NK-92 treated with Interleukin-12 subunit alpha and Interleukin-12 subunit beta, amount 100 ng/mL, for 24 hours (cell line): ENCODE data around the gene FRMD4A.

Experiments
- DNase-seq: peaks from one replicate; lab custom pipeline; 2025; lab: John Stamatoyannopoulos, UW

The FRMD4A gene

DNA sequence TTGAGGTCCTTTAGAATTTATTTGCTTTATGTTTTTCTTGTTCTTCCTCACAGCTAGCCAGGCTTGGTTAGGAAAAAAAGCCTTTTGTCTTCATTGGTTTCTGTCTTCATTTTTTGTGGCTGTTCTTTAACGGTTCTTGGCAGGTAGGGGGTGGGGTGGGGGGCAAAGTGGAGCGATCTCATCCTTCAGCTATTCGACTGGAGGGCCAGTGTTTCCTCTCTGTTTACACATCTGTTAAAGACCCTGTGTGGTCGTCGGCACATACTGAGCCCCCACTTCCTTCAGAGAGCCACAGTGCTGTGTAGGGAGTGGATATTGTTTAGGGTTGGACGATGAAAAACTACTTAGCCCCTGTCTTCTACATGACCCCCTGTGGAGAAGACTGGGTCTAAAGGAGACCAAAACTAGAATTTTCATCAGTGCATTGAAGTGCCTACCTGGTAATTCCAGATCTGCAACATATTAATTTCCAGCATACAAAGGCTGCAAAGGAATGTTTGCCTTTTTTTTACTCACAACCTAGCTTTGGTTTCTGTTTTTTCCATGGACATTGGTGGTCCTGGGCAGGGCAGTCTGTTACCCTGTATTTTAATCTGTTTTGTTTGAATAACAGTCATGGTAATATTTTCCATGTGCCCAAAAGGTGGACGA is 714.9 kb downstream of the FRMD4A start:
- DNase-seq = no peak

DNA sequence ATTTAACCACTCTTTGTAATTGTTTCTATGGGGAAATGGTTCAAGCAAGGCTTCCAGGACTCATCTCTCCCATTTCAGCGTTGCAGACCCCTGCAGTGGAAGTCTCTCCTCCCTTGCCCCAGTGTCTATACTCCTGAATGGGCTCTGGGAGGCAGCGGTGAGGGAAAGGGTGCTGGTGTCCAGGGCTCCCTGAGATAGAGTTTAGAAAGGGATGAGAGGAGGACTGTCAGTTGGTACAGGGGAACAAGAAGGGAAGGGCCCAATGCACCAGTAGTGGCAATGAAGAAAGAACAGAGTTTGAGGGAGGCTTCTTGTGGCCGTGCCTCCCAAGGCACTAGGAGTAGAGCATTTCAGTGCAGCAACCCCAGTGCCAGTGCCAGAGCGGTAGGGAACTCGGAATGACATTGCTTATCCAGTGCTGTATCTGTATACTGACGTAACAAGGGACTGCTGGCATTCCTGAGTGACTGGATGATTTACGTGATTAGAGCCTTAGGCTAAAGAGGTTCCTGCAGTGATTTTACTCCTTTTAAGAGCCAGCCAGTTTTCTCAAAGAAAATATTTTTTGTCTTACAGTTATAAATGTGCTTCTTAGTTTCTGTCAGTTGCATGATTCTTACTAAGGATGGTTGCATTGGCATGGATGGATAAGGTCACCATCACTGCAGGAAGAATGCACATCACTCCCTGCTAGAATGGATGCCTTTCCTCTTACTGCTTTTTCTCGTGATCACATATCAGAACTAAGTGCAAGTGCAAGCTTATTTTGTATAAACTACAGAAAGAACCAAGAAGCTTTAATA is 716.0 kb downstream of the FRMD4A start:
- DNase-seq = no peak

DNA sequence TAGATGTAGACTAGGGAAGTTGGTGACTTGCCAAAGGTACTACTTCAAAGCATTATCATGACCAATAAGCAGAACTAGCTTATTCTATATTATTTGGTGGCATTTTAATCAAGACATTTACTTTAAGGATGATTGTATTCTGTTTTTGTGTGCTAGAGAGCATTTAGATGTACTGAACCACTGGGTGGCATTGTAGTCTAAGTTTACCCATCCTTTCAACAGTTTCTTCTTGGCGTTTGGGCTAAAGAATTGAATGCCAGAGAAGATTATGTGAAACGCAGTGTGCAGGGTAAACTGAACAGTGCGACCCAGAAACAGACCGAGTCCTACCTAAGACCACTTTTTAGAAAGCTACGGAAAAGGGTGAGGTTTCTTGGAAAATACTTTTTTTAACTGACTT is 717.2 kb downstream of the FRMD4A start:
- DNase-seq = no peak

DNA sequence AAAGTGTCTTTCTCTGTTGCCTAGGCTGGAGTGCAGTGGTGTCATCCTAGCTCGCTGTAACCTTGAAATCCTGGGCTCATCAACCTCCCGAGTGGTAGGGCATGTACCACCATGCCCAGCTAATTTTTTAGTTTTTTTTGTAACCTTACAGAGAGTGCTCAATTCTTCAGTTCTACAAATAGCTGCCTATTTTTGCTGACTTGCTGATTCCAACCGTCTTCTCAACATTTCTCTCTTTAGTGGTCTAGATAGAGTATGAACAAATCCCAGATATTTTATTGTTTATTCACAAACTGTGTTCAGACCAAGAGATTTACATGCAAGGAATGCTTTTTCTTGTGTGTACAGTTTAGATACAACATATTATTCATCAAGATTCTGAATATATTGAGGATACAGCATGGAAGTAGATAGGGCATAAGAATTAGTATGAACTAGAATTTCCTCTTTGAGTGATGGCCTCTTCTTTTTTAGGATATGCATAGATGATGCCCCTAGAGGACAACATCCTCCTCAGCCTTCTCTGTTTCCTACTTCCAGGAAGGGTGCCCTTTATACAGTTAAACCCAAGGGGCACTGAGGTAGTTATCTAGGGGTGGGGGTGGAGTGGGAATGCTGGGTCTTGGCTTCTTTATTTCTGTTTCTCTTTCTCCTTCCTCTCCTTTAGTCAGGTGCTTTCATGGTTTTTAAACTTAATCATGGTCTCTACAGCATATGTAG is 717.9 kb downstream of the FRMD4A start:
- DNase-seq = no peak

DNA sequence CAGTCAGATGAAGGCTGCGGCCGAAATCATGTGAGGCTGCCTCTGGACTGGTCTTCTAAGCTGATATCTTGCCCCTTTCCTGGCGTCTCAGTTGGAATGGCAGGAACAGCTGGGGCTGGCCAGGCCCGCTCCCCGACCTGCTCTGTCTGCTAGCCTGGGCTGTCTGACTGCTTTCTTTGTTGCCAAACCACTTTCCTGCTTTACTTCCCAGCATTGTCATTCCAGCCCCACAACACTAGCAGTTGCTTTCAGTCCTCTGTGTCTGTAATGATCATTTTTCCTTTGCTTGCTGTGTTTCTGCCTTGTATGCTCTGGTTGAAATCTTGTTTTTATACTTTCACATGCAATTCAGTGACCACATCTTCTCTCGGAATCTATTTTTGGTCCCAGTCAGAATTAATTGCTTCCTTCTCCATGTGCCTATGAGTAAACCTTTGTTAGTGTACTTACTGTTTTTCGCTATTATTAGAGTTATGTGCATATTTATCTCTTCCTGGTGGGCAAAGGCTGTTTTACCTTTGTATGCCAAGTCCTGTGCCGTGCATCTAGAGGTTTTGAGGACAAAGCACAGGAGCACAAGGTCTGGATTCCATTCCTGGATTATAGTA is 722.4 kb downstream of the FRMD4A start:
- DNase-seq = no peak

DNA sequence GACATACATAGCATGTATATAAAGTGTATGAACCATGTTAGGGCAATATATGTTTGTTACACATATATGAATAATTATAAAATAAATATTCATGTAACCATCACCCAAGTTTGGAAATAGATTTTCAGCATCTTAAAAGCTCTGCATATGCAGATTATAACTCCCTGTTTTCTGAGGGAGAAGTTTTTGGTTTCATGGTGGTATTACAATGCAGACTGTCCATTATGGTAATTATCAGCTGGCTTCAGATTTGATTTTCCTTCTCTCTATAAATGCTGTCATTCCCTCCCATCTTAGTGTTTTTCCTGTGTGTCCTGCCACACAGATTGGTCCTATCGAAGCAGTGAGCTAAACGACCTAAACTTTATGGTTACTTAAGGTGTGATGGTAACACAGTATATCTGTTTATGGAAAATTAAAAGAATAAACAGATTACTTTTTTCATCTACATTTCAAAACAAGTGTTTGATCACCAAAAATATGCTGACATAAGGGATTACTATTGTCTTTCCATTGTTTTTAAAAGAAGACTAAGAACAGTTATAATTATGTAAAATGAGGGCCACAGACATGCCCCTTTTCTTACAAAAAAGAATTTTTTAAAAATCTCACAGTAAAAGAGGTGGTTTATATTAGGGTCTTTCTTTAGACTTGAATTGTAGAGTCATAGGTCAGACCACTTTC is 726.2 kb downstream of the FRMD4A start:
- no peak for DNase-seq

DNA sequence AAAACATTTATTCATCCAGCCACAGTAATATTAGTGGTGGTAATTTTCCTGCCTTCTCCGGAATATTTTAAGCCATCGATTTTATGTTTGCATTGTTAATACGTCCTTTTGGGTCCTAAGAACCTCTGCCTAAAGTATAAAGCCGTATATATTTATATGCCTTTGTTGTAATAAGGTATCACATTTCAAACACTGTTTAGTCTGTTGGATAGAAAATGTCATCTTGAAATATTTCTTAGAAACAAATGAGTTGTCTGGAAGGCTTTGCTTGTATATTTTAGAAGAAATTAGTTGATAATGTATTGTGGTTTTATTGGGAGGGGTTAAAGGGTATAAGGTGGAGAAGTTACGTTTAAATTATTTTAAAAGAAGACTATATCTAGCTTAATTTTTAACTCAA is 732.8 kb downstream of the FRMD4A start:
- DNase-seq = no peak

DNA sequence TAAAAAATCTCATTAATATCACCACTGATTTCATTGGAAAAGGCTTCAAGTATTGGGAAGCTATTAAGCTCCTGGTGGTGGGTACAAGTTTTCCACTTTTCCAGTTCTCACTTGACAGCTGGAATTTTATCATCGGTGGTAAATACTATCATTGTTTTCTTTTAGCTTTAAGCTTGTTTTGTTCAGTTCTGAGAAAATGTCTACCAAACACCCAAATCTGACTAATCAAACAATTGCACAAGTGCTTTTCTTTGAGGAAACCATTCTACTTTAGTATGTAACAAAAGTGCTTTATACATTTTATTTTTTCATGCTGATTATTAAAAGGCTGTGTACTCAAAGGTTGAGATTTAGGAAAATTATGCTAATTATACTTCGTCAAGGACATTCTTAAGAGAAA is 736.1 kb downstream of the FRMD4A start:
- DNase-seq = no peak
